CD4-positive, alpha-beta T cell treated with Interferon alpha-2 for 1 hour (primary cell): ENCODE results near the gene NHERF2.

Source experiments
- DNase-seq, 2 donors: peaks; one replicate each; pipeline ENCODE4 v3.0.0-alpha.2; 2020 to 2022

The NHERF2 gene

GRCh38 chr16:2042171-2042985, 15.7 kb downstream of the NHERF2 start:
- no peak for DNase-seq

GRCh38 chr16:2042986-2043666, 16.4 kb downstream of the NHERF2 start:
- DNase-seq: no peak

- no peak for DNase-seq
These were observed 17.2 kb downstream of the NHERF2 start for GRCh38 chr16:2043667-2044451.

DNA sequence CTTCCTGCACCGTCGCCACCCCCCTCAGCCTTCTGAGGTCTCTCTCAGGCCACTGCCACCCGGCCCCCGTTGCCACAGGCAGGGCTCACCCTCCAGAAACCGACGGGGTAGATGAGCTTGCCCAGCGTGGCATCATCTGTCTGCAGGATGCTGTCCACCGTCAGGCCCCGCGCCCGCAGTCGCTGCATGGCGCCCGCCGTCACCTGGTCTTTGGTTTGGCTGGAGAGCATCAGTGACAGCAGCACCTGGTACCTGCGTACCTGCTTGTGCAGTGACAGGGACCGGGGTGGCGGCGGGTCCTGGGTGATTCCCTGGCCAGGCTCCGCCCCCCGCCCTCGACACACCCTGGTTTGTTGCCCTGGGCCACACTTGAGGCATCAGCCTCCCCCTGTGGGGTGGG, 17.8 kb downstream of the NHERF2 start:
- DNase-seq: no peak

DNA sequence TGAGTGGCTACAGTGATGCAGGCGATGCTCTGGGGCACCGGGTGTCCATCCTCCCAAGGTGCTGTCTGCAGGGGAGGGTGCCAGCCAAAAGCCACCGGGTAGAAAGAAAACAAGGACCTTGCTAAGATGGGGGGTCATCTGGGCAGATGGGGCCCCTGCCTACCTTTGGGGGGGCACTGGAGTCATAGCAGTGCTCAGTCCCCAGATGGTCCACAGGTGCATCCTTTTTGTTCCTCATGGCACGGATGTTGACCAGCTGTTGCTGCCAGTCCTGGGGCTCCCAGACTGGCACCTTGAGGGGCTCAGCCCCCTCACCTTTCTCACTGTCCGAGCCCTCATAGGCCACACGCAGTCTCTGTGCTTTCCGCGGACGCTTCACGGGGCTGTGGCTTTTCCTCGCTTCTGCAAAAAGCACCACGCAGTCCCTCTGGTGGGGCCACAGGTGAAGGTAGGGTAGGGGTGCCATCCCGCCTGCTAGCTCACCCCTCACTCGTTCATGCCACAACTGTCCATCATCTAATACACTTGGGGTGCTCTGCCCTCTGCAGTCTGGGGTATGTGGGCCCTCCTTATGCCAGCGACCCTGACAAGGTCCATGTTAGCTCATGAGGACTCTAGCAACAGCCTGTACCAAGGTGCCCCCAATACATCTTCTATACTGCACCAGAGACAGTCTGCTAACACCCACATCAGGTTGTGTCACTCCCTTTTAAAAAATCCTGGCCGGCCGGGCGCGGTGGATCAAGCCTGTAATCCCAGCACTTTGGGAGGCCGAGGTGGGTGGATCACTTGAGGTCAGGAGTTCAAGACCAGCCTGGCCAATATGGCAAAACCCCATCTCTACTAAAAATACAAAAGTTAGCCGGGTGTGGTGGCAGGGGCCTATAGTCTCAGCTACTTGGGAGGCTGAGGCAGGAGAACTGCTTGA, 19.5 kb downstream of the NHERF2 start:
- no peak for DNase-seq

DNA sequence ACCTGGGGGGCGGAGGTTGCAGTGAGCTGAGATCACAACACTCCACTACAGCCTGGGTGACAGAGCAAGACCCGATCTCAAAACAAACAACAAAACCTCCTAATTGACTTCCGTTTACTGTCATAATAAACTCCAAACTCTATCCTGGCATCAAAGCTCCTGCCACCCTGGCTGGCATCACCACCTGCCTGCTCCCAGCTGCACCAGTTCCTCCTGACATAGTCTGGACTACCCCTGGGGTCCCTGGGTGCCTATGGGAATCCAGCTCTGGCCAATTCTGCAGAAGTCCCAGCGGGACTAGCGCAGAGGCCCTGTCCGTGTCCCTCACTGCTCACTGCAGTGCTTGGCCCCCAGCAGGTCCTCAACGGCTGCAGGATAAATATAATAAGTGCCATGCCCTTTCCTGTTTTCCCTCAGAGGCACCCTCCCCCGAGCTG, 20.2 kb downstream of the NHERF2 start:
- DNase-seq: no peak

DNA sequence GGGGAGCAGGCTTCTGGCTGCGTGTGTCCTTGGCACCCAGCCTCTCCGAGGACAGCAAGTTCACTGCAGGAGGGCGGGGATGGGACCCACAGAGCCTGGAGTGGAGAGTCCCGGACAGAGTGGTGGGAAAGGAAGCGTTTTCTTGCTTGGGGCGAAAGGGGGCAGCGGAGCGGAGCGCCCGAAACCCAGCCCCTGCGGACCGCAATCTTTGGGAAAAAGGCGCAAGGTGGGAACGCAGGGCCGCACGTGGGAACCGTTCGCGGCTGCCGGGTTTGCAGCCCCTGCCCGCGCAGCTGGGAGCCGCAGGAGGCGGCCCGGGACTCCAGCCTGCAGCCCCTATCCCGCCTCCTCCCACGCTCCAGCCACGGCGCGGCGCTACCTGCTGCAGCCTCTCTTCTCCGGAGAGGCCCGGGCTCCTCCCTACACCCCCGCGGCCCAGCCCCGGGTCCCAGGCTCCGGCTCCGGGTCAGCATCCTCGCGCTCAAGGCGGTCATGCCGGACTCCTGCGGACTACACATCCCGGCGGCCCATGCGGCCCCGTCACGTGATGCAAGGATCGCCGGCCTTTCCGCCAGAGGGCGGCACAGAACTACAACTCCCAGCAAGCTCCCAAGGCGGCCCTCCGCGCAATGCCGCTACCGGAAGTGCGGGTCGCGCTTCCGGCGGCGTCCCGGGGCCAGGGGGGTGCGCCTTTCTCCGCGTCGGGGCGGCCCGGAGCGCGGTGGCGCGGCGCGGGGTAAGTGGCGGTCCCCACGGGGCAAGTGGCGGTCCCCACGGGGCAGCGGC, 20.8 kb downstream of the NHERF2 start, which contains the start of the genes NTHL1 and TSC2:
NTHL1 (minus strand) TSS at position 505 of the 786 bp plus-strand sequence; CDS start at position 494, 11 bp downstream.
TSC2 (plus strand) TSS at position 656 of the 786 bp plus-strand sequence. CDS start 631 bp downstream, outside the sequence.
- DNase-seq: peak; percentile 93 to 94

- no peak for DNase-seq
These were observed 21.4 kb downstream of the NHERF2 start for GRCh38 chr16:2048116-2048543.

DNA sequence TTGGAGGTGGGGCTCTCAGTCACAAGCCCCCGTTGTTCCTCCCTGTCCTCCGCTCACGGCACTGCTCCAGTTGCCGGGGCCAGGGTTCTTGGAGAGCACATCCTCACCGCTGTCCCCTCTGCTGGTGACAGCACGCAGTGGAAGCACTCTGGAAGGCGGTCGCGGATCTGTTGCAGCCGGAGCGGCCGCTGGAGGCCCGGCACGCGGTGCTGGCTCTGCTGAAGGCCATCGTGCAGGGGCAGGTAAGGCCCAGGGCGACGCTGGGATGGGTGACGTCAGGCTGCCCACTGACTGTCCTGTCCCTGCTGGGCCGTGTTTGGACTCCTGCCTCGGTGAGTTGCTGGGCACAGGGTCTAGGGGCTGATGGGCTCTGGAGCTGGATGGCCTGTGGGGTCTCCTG, 26.5 kb downstream of the NHERF2 start:
- DNase-seq: no peak

DNA sequence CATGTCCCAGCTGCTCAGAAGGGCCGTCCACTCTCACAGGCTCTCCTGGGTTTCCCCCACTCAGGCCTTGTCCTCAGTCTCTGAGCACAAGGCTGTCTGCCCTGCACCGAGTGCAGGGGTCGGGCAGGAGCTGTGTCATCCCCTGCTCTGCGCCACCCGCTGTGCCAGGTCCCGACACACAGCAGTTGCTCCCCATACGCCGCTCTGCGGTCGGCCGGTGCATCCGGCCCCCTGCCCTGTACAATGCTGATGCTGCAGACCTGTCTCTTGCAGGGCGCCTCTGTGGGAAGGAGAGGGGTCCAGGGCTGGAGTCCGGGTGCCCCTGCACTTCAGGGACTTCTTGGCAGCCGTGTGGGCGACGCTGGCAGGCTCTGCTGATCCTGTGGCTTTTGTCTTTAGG, 27.2 kb downstream of the NHERF2 start:
- no peak for DNase-seq

DNA sequence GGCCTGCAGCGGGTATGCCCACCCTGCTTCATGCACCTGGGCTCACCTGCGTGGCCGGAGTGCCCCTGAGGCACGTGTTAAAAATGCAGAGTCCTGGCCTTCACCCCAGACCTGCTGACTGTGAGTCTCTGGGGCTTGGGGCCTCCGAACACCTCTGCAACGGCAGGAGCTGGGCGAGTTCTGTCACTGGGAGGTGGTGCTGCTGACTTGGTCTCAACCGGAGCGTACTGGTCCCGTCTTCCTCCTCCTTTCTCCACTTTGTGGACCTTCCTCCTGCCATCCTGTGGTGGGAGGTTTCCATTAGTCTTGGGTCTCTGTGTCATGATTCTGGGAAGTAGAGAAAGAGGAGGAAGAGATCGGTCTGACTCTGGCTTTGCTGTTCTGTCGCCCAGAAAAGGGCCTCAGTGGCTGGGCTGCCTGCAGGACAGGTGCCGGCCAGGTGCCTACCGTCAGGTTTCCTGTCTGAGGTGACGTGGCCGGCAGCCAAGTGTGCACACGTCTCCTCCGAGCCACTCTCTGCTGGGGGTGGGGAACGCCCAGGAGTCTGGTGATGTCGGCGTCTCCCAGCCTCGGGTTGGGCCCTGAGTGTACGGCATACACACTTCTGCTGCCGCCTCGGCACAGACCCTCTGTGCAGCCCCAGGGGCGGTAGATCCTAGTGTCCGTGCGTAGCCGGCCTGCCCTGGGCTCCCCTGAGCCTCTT, 28.0 kb downstream of the NHERF2 start:
- no peak for DNase-seq

DNA sequence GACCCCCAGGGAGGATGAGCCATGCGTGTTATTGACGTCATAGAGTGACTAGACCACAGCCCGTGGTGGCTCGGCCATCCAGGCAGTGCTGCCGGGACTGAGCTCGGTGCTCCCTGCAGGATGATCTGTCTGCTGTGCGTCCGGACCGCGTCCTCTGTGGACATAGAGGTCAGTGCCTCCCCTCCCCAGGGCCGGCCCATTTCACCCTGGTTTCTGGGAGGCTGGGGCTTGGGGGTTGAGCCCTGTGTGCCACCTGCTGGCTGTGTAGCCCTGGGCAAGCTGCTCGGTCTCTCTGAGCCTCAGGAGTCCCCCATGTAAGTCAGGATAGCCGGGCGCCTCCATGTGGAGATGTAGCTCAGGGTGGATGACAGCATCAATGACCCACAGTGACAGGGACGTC, 29.4 kb downstream of the NHERF2 start:
- no peak for DNase-seq

DNA sequence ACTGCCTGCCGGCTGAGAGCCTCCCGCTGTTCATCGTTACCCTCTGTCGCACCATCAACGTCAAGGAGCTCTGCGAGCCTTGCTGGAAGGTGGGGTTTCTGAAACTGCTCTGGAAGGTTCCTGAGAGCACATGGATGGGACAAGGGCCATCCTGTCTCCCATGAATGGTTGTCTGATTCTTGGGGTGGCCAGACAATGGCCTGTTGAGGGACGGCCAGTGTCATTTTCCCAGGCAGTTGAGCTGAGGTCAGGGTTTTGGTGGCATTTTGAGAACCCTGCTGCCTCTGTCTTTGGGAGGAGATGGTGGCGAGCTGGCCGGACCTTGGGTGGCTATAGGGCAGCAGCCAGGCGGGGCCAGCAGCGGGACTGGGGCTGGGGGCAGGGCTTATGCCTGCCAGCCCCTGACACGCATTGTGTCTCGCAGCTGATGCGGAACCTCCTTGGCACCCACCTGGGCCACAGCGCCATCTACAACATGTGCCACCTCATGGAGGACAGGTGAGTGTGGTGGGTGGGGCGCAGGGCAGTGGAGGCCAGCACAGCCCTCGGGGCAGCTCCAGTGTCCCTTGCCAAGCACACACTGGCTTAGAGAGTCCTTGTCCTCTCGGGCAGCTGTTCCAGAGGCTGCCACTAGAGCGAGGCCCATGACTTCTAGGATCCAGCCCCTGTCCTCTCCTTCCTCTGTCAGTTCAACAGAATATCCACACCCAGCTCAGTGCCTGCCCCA, 30.1 kb downstream of the NHERF2 start:
- DNase-seq: no peak

DNA sequence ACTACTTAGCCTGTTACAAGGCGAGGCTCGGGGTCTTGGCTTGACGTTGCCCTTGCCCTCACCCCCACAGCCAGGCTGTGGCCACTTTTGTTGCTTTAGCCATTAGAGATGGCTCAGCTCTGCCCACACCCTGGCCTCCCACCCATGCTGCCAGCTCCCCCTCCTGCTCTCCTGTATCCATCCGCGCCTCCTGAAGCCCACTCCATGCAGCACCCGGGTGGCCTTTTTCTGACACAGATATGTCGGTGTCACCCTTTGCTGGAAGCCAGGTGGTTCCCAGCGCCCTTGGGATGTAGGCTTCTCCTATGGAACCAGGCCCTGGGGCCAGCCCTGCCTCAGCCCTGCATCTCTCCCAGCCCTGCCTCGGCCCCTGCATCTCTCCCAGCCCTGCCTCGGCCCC, 30.7 kb downstream of the NHERF2 start:
- no peak for DNase-seq

DNA sequence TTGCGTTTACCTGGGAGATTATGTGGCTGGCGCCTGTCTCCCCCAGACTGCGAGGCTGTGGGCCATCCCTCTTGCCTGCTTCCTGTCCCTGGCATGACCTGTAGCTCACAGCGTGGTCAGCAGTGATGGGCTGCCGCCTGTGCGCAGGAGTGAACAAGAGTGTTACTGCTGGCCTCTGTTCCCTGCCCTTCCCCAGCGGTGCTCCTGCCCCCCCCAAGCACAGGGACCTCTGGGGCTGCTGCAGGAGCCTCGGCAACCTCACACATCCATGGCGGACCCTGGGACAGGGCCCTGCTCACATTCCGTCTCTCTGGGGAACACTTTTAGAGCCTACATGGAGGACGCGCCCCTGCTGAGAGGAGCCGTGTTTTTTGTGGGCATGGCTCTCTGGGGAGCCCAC, 31.7 kb downstream of the NHERF2 start:
- no peak for DNase-seq

DNA sequence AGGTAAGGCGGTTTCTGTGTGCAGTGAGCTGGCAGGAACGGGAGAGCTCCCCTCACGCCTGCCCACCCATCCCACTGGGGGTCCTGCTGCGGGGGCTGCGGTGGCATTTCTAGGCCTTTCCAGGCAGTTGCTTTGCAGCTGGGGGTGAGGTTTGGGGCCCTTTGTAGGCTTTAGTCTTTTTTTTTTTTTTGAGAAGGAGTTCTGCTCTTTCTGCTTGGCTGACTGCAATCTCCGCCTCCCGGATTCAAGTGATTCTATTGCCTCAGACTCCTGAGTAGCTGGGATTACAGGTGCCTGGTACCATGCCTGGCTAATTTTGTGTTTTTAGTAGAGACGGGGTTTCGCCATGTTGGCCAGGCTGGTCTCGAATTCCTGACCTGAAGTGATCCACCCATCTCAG, 32.2 kb downstream of the NHERF2 start:
- no peak for DNase-seq

GRCh38 chr16:2060346-2060745, 33.6 kb downstream of the NHERF2 start:
- no peak for DNase-seq

DNA sequence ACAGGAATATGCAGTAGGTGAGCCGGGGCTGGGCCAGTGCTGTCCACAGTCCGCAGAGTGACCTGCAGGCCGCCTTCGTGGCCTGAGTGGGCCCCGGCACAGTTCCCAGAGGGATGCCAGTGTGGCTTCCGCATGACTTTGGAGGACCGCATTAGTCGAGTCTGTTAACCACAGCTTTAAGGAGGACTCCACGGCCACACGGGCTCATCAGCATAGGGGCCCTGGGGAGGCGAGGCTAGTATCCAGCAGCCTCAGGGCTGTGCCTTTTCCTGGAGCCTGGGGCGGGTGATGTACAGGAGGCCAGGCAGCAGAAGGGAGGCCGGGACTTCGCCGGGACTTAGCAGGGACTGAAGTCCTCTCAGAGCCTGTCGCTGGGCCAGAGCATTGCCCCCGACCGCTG, 34.3 kb downstream of the NHERF2 start:
- DNase-seq: no peak

GRCh38 chr16:2061526-2061925, 34.8 kb downstream of the NHERF2 start:
- no peak for DNase-seq

DNA sequence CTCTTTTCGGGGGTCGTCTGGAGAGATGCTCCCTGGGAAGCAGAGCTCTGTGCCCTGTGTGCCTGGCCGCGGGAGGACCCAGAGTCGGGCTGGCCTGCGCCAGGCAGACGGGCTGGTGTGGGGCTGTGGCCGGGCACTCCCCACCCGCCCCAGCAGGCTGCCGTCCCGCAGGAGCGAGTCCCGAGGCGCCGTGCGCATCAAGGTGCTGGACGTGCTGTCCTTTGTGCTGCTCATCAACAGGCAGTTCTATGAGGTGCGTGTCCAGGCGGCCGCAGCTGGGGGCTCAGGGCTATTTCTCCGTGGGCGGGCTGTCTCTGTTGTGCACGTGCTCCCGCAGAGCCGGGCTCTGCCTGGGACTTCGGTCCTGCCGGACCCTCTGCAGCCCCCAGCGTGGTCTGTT, 36.1 kb downstream of the NHERF2 start:
- DNase-seq: no peak
